Astrocyte of the cerebellum (primary cell): ENCODE results near the gene MYH16.
"Not testable (repeated sequence)": the region's sequence is repeated elsewhere in the genome, so short reads cannot be mapped to it uniquely, and the experiment has no call there.

Source experiments
- DNase-seq: peaks from one replicate; pipeline ENCODE4 v3.0.0-alpha.2; 2011; ENCODE audit warnings: low read depth
- H3K4me3 ChIP-seq: 2 replicates; pipeline ENCODE4 v1.5.1; 2011; ENCODE audit warnings: mild to moderate bottlenecking, low read depth, low read length, moderate library complexity
- CTCF ChIP-seq: IDR thresholded peaks from 2 replicates; pipeline ENCODE4 v1.5.1; 2012; ENCODE audit warnings: low read length, low read depth, moderate library complexity, mild to moderate bottlenecking; ENCODE audit errors: missing control alignments
- in situ Hi-C: cut with HindIII; loops from 2 replicates; pipeline ENCODE4 v1.10.0; 2017; ENCODE audit warnings: low sequenced_read_pairs

Gene MYH16

GRCh38 chr7:99311702-99312101 lies 39.1 kb downstream of the MYH16 start:
- in situ Hi-C loops: loop anchor here (25.0 kb wide), 1 partner anchor 299 kb away; no protein-coding TSS in a partner anchor
- no peak for TF ChIP-seq CTCF
- no peak overlapping the region for H3K4me3 ChIP-seq
- no peak for DNase-seq

GRCh38 chr7:99312316-99313203 lies 39.9 kb downstream of the MYH16 start:
- H3K4me3 ChIP-seq: no peak overlapping the region
- peak; percentile 40 for DNase-seq
- in situ Hi-C loops: loop anchor here (25.0 kb wide), 1 partner anchor 300 kb away; no protein-coding TSS in a partner anchor
- peak; percentile 89 for TF ChIP-seq CTCF

- in situ Hi-C loops: loop anchor here (25.0 kb wide), 1 partner anchor 301 kb away; no protein-coding TSS in a partner anchor
- TF ChIP-seq CTCF: no peak
- DNase-seq: no peak
- no peak overlapping the region for H3K4me3 ChIP-seq
Measured at GRCh38 chr7:99313204-99313573, 40.5 kb downstream of the MYH16 start.

- DNase-seq: no peak
- TF ChIP-seq CTCF: no peak
- in situ Hi-C loops: loop anchor here (25.0 kb wide), 1 partner anchor 302 kb away; no protein-coding TSS in a partner anchor
- H3K4me3 ChIP-seq: no peak overlapping the region
Measured at GRCh38 chr7:99314504-99314903, 41.9 kb downstream of the MYH16 start.

- TF ChIP-seq CTCF: no peak
- in situ Hi-C loops: loop anchor here (25.0 kb wide), 1 partner anchor 308 kb away; no protein-coding TSS in a partner anchor
- no peak overlapping the region for H3K4me3 ChIP-seq
- no peak for DNase-seq
Measured at GRCh38 chr7:99320371-99320770, 47.7 kb downstream of the MYH16 start.

- not testable (repeated sequence) for DNase-seq, H3K4me3 ChIP-seq
- in situ Hi-C loops: loop anchor here (25.0 kb wide), 1 partner anchor 310 kb away; no protein-coding TSS in a partner anchor
Measured at GRCh38 chr7:99322659-99323058, 50.0 kb downstream of the MYH16 start.

- no peak for TF ChIP-seq CTCF
- H3K4me3 ChIP-seq: peak overlapping the region; percentile 99
Measured at GRCh38 chr7:99324559-99324958, 51.9 kb downstream of the MYH16 start.

More at GRCh38 chr7:99324559-99324958, 51.9 kb downstream of the MYH16 start:
- in situ Hi-C loops: loop anchor here (25.0 kb wide), 1 partner anchor 312 kb away; no protein-coding TSS in a partner anchor
- no peak for DNase-seq
